ENCODE results near the gene CASP9.
"Not testable (repeated sequence)": the region's sequence is repeated elsewhere in the genome, so short reads cannot be mapped to it uniquely, and the experiment has no call there.

Gene CASP9

GRCh38 chr1:15488371-15488770, 35.6 kb downstream of the CASP9 start:
- no peaks in the 10 kb centered on the region for H3K4me1 ChIP-seq (ENCODE audit: control insufficient read depth, insufficient read depth, low read length)
- no peak overlapping the region for H3K27ac ChIP-seq (ENCODE audit: extremely low read depth, low read depth, low read length)

DNA sequence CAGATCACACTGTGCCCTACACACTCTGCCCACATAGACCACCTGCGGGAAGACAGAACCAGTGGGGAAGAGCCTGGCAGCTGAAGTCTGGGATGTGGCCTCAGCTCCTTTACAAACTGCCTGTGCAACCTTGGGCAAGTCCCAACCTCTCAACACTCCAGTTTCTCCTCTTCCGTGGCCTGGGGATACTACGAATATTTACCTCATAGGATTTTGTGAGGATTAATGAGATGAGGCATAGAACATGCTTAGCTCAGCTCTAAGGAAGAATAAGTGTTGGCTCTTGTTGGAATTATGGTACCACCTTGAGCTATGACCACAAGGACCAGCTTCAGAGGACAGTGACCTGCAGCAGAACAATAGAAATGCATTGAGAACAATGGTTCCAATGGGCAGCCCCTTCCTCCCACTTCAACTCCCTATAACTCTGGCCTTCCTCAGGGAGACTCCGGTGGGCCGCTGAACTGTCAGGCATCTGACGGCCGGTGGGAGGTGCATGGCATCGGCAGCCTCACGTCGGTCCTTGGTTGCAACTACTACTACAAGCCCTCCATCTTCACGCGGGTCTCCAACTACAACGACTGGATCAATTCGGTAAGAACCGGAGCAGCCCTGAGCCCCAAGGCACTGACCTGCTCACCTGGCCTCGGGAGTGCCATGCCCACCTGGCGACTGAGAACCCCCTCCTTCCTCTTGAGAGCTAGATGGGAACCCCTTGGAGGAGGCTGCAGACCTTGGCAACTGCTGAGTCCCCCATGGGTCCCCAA, 37.0 kb downstream of the CASP9 start:
- CTCF ChIA-PET, result interaction anchor here (0.9 kb wide), 1 partner anchor 40 kb away, joined by 6 read pairs; no protein-coding TSS in a partner anchor
- H3K36me3 ChIP-seq (ENCODE audit: control insufficient read depth in 2 of 2, insufficient read depth in 1 of 2, low read length in 2 of 2); H3K27ac ChIP-seq (ENCODE audit: extremely low read depth, low read depth, low read length); H3K9me3 ChIP-seq (ENCODE audit: control insufficient read depth, insufficient read depth, low read depth, low read length); POLR2A ChIA-PET; H3K4me3 ChIP-seq (ENCODE audit: low read depth, low read length); H3K4me1 ChIP-seq (ENCODE audit: control insufficient read depth, insufficient read depth, low read length): not testable (repeated sequence)

More at GRCh38 chr1:15488371-15488770, 35.6 kb downstream of the CASP9 start:
- Histone ChIP-seq H3K4me3 (ENCODE audit: low read depth, low read length) (no peak overlapping the region), H3K36me3 (ENCODE audit: control insufficient read depth in 2 of 2, insufficient read depth in 1 of 2, low read length in 2 of 2) (peaks cover 0 to 19% of the 10 kb centered on the region in 2 experiments; a peak in 1 of 3 replicates), H3K9me3 (ENCODE audit: control insufficient read depth, insufficient read depth, low read depth, low read length) (no peaks in the 10 kb centered on the region)
- CTCF ChIA-PET, result interaction anchor here (0.9 kb wide), 1 partner anchor 41 kb away, joined by 6 read pairs; no protein-coding TSS in a partner anchor
- POLR2A ChIA-PET, result no interaction called here
- TF ChIP-seq ZBTB44 (tag by site-specific recombination; IDR thresholded peaks at IDR 0.05), result no peak
- TF ChIP-seq, protein P1, sequence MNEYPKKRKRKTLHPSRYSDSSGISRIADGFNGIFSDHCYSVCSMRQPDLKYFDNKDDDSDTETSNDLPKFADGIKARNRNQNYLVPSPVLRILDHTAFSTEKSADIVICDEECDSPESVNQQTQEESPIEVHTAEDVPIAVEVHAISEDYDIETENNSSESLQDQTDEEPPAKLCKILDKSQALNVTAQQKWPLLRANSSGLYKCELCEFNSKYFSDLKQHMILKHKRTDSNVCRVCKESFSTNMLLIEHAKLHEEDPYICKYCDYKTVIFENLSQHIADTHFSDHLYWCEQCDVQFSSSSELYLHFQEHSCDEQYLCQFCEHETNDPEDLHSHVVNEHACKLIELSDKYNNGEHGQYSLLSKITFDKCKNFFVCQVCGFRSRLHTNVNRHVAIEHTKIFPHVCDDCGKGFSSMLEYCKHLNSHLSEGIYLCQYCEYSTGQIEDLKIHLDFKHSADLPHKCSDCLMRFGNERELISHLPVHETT (tag by site-specific recombination; IDR thresholded peaks at IDR 0.05), result no peak
- TF ChIP-seq, protein P2, sequence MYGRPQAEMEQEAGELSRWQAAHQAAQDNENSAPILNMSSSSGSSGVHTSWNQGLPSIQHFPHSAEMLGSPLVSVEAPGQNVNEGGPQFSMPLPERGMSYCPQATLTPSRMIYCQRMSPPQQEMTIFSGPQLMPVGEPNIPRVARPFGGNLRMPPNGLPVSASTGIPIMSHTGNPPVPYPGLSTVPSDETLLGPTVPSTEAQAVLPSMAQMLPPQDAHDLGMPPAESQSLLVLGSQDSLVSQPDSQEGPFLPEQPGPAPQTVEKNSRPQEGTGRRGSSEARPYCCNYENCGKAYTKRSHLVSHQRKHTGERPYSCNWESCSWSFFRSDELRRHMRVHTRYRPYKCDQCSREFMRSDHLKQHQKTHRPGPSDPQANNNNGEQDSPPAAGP (tag by site-specific recombination; IDR thresholded peaks at IDR 0.05), result no peak
- TF ChIP-seq GLI4 (tag by site-specific recombination; IDR thresholded peaks at IDR 0.05), result no peak
- no peak for TF ChIP-seq ZNF426 (tag by site-specific recombination; IDR thresholded peaks at IDR 0.05)
- no peak for TF ChIP-seq ZBTB48 (tag by site-specific recombination; IDR thresholded peaks at IDR 0.05)
- TF ChIP-seq ZNF18 (tag by site-specific recombination; IDR thresholded peaks at IDR 0.05), result no peak
- TF ChIP-seq ZNF707 (tag by site-specific recombination; IDR thresholded peaks at IDR 0.05), result no peak
- no peak for TF ChIP-seq ZNF302 (tag by site-specific recombination; IDR thresholded peaks at IDR 0.05; ENCODE audit: low read depth)
- no peak for TF ChIP-seq SP3 (tag by site-specific recombination; IDR thresholded peaks at IDR 0.05)
- TF ChIP-seq ZBTB21 (tag by site-specific recombination; IDR thresholded peaks at IDR 0.05), result no peak
- no peak for TF ChIP-seq ZNF354C (tag by site-specific recombination; IDR thresholded peaks at IDR 0.05; ENCODE audit: borderline replicate concordance, low read depth)

- Histone ChIP-seq H3K9me3 (ENCODE audit: control insufficient read depth, insufficient read depth, low read depth, low read length) (no peaks in the 10 kb centered on the region), H3K4me3 (ENCODE audit: low read depth, low read length) (no peak overlapping the region), H3K27ac (ENCODE audit: extremely low read depth, low read depth, low read length) (no peak overlapping the region), H3K4me1 (ENCODE audit: control insufficient read depth, insufficient read depth, low read length) (no peaks in the 10 kb centered on the region), H3K36me3 (ENCODE audit: control insufficient read depth in 2 of 2, insufficient read depth in 1 of 2, low read length in 2 of 2) (peaks cover 0 to 3% of the 10 kb centered on the region in 2 experiments; a peak in 1 of 3 replicates)
- ChIA-PET CTCF (interaction anchor here (0.9 kb wide), 1 partner anchor 10 kb away, joined by 3 read pairs; no protein-coding TSS in a partner anchor), POLR2A (no interaction called here)
- TF ChIP-seq ZBTB7A (tag by site-specific recombination; IDR thresholded peaks at IDR 0.05; ENCODE audit: low read depth) (no peak), ZNF571 (tag by site-specific recombination; IDR thresholded peaks at IDR 0.05) (no peak), ZNF645 (tag by site-specific recombination; IDR thresholded peaks at IDR 0.05) (no peak), ZNF341 (tag by site-specific recombination; IDR thresholded peaks at IDR 0.05; ENCODE audit: low read depth) (no peak), ZNF354C (tag by site-specific recombination; IDR thresholded peaks at IDR 0.05; ENCODE audit: borderline replicate concordance, low read depth) (no peak), KLF1 (tag by site-specific recombination; IDR thresholded peaks at IDR 0.05) (no peak)
- TF ChIP-seq, protein P3, sequence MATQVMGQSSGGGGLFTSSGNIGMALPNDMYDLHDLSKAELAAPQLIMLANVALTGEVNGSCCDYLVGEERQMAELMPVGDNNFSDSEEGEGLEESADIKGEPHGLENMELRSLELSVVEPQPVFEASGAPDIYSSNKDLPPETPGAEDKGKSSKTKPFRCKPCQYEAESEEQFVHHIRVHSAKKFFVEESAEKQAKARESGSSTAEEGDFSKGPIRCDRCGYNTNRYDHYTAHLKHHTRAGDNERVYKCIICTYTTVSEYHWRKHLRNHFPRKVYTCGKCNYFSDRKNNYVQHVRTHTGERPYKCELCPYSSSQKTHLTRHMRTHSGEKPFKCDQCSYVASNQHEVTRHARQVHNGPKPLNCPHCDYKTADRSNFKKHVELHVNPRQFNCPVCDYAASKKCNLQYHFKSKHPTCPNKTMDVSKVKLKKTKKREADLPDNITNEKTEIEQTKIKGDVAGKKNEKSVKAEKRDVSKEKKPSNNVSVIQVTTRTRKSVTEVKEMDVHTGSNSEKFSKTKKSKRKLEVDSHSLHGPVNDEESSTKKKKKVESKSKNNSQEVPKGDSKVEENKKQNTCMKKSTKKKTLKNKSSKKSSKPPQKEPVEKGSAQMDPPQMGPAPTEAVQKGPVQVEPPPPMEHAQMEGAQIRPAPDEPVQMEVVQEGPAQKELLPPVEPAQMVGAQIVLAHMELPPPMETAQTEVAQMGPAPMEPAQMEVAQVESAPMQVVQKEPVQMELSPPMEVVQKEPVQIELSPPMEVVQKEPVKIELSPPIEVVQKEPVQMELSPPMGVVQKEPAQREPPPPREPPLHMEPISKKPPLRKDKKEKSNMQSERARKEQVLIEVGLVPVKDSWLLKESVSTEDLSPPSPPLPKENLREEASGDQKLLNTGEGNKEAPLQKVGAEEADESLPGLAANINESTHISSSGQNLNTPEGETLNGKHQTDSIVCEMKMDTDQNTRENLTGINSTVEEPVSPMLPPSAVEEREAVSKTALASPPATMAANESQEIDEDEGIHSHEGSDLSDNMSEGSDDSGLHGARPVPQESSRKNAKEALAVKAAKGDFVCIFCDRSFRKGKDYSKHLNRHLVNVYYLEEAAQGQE (tag by site-specific recombination; IDR thresholded peaks at IDR 0.05), result no peak
Measured at GRCh38 chr1:15485636-15486035, 38.4 kb downstream of the CASP9 start.
